Erythroblast (primary cell): ENCODE data around the gene CIB2.

Experiments
- DNase-seq, 2 experiments: peaks; one replicate each; lab custom pipeline; 2025; lab: John Stamatoyannopoulos, UW
- GATA1 ChIP-seq: IDR thresholded peaks from 2 replicates; pipeline ENCODE4 v1.6.1; 2011; ENCODE audit warnings: low read depth, mild to moderate bottlenecking, control low read depth, low read length, moderate library complexity
- POLR2A ChIP-seq: IDR thresholded peaks from 2 replicates; pipeline ENCODE4 v1.6.1; 2011; ENCODE audit warnings: mild to moderate bottlenecking, low read length

Gene CIB2

GRCh38 chr15:78107471-78107870 is 23.8 kb downstream of the CIB2 start:
- no peak for DNase-seq
- TF ChIP-seq GATA1 (no peak), POLR2A (no peak)

DNA sequence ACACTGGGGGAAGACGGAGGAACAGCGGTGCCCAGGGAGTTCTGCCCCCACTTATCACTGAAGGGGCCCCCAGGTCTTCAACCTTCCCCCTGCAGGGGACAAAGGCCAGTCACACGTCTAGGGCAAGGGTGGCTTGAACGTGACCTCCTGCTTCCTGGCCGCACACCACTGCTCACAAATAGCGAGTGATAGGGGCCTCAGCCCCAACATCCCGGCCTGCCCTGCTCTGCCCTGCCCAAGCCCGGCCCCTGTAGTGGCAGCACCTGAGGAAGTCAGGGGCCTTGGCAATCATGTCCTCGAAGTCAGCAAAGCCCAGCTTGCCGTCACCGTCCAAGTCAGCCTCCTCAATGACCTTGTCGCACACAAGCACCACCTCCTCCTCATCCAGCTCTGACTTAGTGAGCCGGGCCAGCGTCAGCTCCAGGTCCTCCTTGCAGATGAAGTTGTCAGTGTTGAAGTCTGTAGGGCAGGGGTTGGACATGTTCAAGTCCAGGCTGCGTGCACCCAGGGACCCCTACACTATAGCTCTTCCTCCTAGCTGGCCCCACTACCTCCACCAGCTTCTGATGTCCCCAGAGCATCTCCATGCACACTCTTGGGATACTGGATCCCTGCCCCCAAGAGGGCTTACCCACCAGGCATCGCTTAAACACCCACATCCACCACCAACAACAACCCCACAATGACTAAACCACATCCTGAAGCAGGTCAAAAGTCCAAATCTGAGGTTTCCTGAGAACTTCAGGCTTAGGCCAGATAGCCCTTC is 25.6 kb downstream of the CIB2 start:
- DNase-seq, result no peak
- TF ChIP-seq POLR2A (no peak), GATA1 (no peak)

GRCh38 chr15:78104566-78105475 is 26.4 kb downstream of the CIB2 start:
- DNase-seq, result no peak
- no peak for TF ChIP-seq GATA1

DNA sequence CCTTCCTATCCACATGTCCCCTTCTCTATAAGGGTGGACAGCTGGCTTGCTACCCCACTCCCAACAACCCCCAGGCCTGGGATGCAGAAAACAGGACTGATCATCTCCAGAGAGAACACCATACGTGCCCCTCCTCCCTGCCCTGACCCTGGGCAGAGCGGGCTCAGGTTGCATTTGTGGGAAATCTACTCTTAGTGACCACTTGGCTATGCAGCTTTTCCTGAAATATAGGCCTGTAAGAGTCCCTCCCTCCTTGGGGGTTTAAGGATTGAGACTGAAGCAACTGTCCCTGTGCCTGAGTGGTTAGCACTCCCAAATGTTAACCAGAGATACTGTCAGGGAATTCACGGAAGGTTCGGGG is 27.1 kb downstream of the CIB2 start:
- no peak for DNase-seq
- no peak for TF ChIP-seq GATA1
- no peak for TF ChIP-seq POLR2A

DNA sequence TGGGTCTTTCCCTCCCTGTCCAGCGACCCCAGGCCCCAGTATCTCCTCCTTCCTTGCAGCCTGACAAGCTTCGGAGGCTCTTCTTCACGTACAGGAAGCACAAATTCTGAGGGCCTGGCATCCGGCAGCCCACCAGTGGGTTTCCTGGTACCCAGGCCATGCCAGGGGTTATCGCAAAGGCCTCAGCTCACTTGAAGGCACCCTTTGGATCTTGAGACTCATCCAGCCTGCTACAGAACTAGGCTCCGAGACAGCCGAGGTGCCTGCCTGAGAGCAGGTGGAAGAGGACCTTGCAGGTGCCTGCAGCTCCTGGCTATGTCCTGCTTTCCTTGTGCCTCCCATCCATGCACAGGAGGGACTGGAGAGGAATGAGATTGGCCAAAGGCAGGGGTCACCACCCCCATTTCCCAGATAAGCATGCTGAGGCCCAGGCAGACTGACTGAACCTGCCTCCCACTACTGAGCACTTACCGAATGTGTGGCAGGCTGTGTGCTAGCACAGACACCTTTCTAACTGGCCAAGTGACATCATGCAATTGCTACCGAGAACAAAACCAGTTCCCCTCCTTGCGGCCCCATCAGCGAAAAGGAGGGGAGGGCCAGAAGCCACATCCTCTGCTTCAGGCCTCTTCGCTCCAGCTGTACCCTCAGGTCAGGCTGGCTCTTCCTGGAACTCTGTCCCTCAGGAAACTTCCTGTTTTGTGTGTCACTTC is 27.7 kb downstream of the CIB2 start:
- no peak for DNase-seq
- TF ChIP-seq GATA1 (no peak), POLR2A (no peak)

- DNase-seq, result no peak
- TF ChIP-seq GATA1, result no peak
- TF ChIP-seq POLR2A, result no peak
Observed at GRCh38 chr15:78102741-78103140, 28.5 kb downstream of the CIB2 start.

DNA sequence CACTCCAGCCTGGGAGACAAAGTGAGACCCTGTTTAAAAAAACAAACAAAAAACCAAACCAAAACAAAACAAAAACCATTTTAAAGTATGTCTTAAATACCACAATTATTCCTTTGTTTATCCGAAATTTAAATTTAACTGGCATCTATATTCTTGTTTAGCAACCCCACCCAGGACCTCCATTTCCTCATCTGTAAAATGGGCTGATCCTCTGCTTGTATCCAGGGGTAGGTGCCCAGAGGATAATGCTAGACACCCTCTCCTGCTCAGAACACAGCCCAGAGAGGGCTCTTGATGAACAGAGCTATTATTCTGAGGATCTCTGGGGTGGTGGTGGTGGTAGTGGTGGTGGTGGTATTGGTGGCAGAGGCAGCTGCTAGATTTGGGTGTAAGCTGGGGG is 29.0 kb downstream of the CIB2 start:
- TF ChIP-seq POLR2A (no peak), GATA1 (no peak)
- DNase-seq, result no peak

GRCh38 chr15:78101423-78102105 is 29.7 kb downstream of the CIB2 start:
- no peak for TF ChIP-seq GATA1
- no peak for TF ChIP-seq POLR2A
- no peak for DNase-seq

DNA sequence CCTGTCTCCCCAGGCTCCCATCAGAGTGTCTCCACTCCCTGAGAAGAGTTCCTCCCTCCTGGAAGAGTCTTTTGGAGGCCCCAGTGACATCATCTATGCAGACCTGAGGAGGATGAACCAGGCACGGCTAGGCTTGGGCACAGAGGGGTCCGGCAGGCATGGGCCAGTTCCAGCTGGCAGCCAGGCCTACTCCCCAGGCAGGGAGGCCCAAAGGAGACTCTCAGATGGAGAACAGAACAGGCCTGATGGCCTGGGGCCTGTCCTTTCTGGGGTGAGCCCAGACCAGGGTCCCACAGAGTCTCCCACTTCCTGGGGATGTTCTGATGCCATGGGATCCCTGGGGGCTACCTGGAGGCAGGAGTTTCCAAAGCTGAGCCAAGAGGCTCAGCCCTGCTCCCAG is 30.4 kb downstream of the CIB2 start:
- DNase-seq, result no peak
- no peak for TF ChIP-seq POLR2A
- TF ChIP-seq GATA1, result no peak

- no peak for TF ChIP-seq GATA1
- TF ChIP-seq POLR2A, result no peak
- no peak for DNase-seq
Observed at GRCh38 chr15:78098131-78098755, 33.0 kb downstream of the CIB2 start.

DNA sequence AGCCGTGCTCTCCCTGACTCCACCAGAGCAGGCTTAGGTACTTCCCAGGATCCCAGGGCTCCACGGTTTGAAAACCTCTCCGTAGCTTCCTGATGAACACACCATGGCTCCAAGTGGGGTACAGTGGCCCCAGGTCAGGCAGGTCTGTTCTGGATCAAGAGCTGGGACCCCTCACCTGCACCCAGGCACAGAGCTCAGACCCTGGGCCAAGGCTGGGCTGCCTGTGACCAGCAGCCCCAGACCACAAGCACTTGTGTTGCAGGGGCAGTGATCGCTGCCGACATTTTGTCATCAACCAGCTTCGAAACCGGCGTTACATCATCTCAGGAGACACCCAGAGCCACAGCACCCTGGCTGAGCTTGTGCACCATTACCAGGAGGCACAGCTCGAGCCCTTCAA is 33.6 kb downstream of the CIB2 start:
- DNase-seq, result no peak
- TF ChIP-seq POLR2A (no peak), GATA1 (no peak)

DNA sequence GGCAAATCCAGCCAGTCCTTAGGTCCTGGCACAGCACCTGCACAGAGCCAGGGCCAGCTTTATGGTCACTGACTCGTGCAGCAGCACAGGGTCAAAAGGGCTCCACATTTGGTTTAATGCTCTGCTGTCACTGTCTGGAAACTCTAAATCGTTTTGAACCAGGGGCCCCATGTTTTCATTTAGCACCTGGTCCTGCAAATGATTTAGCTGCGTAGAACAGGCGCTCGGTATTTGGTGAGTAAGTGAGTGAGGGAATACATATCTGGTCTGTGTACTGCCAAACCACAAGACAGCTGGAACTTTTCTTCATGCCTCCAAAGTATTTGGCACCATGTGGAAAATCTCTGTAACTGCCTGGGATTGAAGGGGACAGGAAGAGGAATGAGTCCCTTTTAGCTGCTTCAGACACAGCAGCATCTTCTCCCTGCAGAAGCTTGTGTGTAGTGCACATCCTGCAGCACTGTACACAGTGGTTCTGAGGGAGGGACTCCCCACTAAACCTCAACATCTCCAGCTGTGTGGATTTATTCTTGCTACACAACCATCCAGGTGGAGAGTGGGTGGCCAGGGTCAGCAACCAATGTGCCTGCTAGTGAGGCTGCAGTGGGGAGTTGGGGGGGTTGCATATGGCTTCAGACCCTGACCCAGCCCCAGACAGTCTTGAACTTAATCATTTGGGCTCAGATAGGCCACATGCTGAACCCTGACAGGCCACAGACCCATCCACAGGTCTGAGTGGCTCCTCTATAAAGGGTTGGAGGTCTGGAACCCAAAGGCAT is 37.8 kb downstream of the CIB2 start:
- DNase-seq, result no peak
- no peak for TF ChIP-seq GATA1
- TF ChIP-seq POLR2A, result no peak
